HepG2 (cell line): ENCODE measurements around the gene ANAPC2. TPM values are rescaled to one million over a fixed set of nuclear protein-coding genes. Genes with fewer than 3 reads are reported as not detected.

ENCODE experiments used
- GATA4 ChIP-seq: sonication (generic); IDR thresholded peaks from 2 replicates; pipeline ENCODE4 v1.6.1; 2016; ENCODE audit warnings: antibody characterized with exemption, low read depth, borderline replicate concordance
- KLF13 ChIP-seq: sonication (generic); formaldehyde crosslinking; IDR thresholded peaks from 2 replicates; pipeline ENCODE4 v1.4.0; 2020; ENCODE audit warnings: mild to moderate bottlenecking, missing genetic modification reagents
- KLF6 ChIP-seq: IDR thresholded peaks from 2 replicates; pipeline ENCODE4 v1.8.0; 2016; ENCODE audit warnings: missing biosample characterization, missing genetic modification reagents
- MEIS2 ChIP-seq: sonication (generic); formaldehyde crosslinking; IDR thresholded peaks from 2 replicates; pipeline ENCODE4 v1.9.0; 2021; ENCODE audit warnings: mild to moderate bottlenecking, missing genetic modification reagents
- RCOR2 ChIP-seq: IDR thresholded peaks from 2 replicates; pipeline ENCODE4 v1.6.1; 2016; ENCODE audit warnings: missing biosample characterization, missing genetic modification reagents
- RFXAP ChIP-seq: sonication (generic); formaldehyde crosslinking; IDR thresholded peaks from 2 replicates; pipeline ENCODE4 v1.4.0; 2020; ENCODE audit warnings: missing genetic modification reagents, borderline replicate concordance
- RNF2 ChIP-seq: fragments of 450-650 bp; conservative IDR thresholded peaks from 2 replicates; pipeline ENCODE4 v1.6.1; 2016; ENCODE audit warnings: low read depth
- ZC3H13 ChIP-seq: sonication (generic); formaldehyde crosslinking; IDR thresholded peaks from 2 replicates; pipeline ENCODE4 v1.8.1; 2023; ENCODE audit warnings: mild to moderate bottlenecking, missing genetic modification reagents, moderate library complexity
- ZC3H4 ChIP-seq: sonication (generic); formaldehyde crosslinking; IDR thresholded peaks from 2 replicates; pipeline ENCODE4 v1.4.0; 2020; ENCODE audit warnings: missing genetic modification reagents, borderline replicate concordance
- ZNF282 ChIP-seq: fragments of 450-650 bp; IDR thresholded peaks from 2 replicates; pipeline ENCODE4 v1.6.1; 2018; ENCODE audit not compliant: partially characterized antibody
- ZNF446 ChIP-seq: sonication (generic); formaldehyde crosslinking; IDR thresholded peaks from 2 replicates; pipeline ENCODE4 v1.5.0; 2020; ENCODE audit warnings: mild to moderate bottlenecking, missing genetic modification reagents
- ZNF766 ChIP-seq: sonication (generic); formaldehyde crosslinking; IDR thresholded peaks from 2 replicates; pipeline ENCODE4 v1.5.0; 2020; ENCODE audit warnings: missing genetic modification reagents, borderline replicate concordance
- ZSCAN9 ChIP-seq: IDR thresholded peaks from 2 replicates; pipeline ENCODE4 v1.6.1; 2016; ENCODE audit warnings: borderline replicate concordance
- polyA plus RNA-seq, 8 experiments: library from polyadenylated mRNA; depleted of rRNA in 3 of 8; stranded (reverse) in 7 of 8; unstranded in 1 of 8; fragments of >200 nt; fragmentation: Illumina TruSeq in 4 of 8; extraction: Trizol in 4 of 8; gene quantifications; 2 replicates each; pipeline versions ENCODE4 v1.2.1 to v1.2.3, GENCODE V29; 2011 to 2016; ENCODE audit warnings: low read depth in 4 of 8, missing spikeins in 1 of 8, mixed read lengths in 1 of 8; ENCODE audit not compliant: insufficient read depth in 1 of 8
- total RNA-seq, 5 experiments: library from RNA; depleted of rRNA; stranded (reverse); fragments of >200 nt; fragmentation: Illumina TruSeq; extraction: Trizol; gene quantifications; 2 replicates each; pipeline ENCODE4 v1.2.3, GENCODE V29; 2016; ENCODE audit warnings: low read depth in 1 of 5
- TF ChIP-seq, protein P1 (sequence below): sonication (generic); formaldehyde crosslinking; IDR thresholded peaks from 2 replicates; pipeline ENCODE4 v1.5.1; 2020; ENCODE audit warnings: missing genetic modification reagents, mild to moderate bottlenecking, borderline replicate concordance
- TF ChIP-seq, protein P2 (sequence below): sonication (generic); formaldehyde crosslinking; IDR thresholded peaks from 2 replicates; pipeline ENCODE4 v1.4.0; 2020; ENCODE audit warnings: missing genetic modification reagents, borderline replicate concordance
- TF ChIP-seq, protein P3 (sequence below): sonication (generic); formaldehyde crosslinking; IDR thresholded peaks from 2 replicates; pipeline ENCODE4 v1.4.0; 2020; ENCODE audit warnings: mild to moderate bottlenecking, low read depth, missing genetic modification reagents
- TF ChIP-seq, protein P4 (sequence below): sonication (generic); formaldehyde crosslinking; IDR thresholded peaks from 2 replicates; pipeline ENCODE4 v1.5.0; 2020; ENCODE audit warnings: mild to moderate bottlenecking, missing genetic modification reagents, borderline replicate concordance
- TF ChIP-seq, protein P5 (sequence below): conservative IDR thresholded peaks from 2 replicates; pipeline ENCODE4 v1.6.1; 2018; ENCODE audit warnings: missing genetic modification reagents

ANAPC2 gene
- total and polyA plus RNA-seq, 2 of the 13 experiments (the other 11 are each of a cell fraction or from before 2014, with no cell fraction given), result 12.3 to 15.4 TPM

DNA sequence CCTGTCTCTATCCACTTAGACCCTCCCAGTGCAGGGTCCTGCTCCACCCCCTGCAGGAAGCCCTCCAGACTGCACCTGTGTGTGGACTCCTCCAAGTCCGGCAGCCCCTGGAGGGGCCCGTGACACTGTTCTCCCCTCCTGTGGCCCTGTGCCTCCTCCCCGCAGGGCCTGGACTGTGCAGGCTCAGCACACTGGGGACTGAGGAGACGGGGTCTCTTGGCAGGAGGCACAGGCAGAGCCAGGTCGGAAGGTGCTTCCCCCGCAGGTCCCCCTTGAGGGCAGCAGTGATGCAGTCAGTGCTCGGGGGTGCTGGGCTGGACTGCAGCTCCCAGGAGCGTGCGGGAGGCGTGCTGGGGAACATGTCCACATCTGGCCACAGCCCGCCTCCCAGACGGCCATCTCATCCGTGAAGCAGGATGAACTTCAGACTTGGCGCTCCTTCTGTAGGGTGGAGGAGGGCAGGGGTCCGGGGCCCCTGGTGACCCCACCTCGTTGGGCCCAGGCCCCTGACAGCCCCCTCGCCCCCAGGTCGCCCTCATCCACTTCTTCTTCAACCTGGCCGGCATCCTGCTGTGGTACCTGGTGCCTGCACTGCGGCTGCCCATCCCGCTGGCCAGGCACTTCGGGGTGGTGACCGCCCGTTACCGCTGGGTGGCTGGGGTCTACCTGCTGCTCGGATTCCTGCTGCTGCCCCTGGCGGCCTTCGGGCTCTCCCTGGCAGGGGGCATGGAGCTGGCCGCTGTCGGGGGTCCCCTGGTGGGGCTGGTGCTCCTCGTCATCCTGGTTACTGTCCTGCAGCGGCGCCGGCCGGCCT is 47.3 kb upstream of the ANAPC2 start (continued):
- TF ChIP-seq, protein P1, sequence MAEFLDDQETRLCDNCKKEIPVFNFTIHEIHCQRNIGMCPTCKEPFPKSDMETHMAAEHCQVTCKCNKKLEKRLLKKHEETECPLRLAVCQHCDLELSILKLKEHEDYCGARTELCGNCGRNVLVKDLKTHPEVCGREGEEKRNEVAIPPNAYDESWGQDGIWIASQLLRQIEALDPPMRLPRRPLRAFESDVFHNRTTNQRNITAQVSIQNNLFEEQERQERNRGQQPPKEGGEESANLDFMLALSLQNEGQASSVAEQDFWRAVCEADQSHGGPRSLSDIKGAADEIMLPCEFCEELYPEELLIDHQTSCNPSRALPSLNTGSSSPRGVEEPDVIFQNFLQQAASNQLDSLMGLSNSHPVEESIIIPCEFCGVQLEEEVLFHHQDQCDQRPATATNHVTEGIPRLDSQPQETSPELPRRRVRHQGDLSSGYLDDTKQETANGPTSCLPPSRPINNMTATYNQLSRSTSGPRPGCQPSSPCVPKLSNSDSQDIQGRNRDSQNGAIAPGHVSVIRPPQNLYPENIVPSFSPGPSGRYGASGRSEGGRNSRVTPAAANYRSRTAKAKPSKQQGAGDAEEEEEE (CRISPR knock-in tag), result no peak
- TF ChIP-seq KLF6 (CRISPR knock-in tag) (0 out of 2 replicates have a peak, but pooled peaks have one; percentile 2), MEIS2 (CRISPR knock-in tag) (no peak), ZC3H4 (CRISPR knock-in tag) (no peak), RCOR2 (no peak), KLF13 (CRISPR knock-in tag) (no peak), RNF2 (no peak), ZSCAN9 (CRISPR knock-in tag) (no peak), GATA4 (no peak), ZNF282 (no peak), RFXAP (CRISPR knock-in tag) (no peak), ZNF446 (CRISPR knock-in tag) (no peak; the same call in 1 of the 2 replicates), ZC3H13 (CRISPR knock-in tag) (0 out of 2 replicates have a peak, but pooled peaks have one; percentile 27), ZNF766 (CRISPR knock-in tag) (no peak)
- TF ChIP-seq, protein P2, sequence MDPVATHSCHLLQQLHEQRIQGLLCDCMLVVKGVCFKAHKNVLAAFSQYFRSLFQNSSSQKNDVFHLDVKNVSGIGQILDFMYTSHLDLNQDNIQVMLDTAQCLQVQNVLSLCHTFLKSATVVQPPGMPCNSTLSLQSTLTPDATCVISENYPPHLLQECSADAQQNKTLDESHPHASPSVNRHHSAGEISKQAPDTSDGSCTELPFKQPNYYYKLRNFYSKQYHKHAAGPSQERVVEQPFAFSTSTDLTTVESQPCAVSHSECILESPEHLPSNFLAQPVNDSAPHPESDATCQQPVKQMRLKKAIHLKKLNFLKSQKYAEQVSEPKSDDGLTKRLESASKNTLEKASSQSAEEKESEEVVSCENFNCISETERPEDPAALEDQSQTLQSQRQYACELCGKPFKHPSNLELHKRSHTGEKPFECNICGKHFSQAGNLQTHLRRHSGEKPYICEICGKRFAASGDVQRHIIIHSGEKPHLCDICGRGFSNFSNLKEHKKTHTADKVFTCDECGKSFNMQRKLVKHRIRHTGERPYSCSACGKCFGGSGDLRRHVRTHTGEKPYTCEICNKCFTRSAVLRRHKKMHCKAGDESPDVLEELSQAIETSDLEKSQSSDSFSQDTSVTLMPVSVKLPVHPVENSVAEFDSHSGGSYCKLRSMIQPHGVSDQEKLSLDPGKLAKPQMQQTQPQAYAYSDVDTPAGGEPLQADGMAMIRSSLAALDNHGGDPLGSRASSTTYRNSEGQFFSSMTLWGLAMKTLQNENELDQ, result no peak
- TF ChIP-seq, protein P3, sequence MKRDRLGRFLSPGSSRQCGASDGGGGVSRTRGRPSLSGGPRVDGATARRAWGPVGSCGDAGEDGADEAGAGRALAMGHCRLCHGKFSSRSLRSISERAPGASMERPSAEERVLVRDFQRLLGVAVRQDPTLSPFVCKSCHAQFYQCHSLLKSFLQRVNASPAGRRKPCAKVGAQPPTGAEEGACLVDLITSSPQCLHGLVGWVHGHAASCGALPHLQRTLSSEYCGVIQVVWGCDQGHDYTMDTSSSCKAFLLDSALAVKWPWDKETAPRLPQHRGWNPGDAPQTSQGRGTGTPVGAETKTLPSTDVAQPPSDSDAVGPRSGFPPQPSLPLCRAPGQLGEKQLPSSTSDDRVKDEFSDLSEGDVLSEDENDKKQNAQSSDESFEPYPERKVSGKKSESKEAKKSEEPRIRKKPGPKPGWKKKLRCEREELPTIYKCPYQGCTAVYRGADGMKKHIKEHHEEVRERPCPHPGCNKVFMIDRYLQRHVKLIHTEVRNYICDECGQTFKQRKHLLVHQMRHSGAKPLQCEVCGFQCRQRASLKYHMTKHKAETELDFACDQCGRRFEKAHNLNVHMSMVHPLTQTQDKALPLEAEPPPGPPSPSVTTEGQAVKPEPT, result no peak
- TF ChIP-seq, protein P4, sequence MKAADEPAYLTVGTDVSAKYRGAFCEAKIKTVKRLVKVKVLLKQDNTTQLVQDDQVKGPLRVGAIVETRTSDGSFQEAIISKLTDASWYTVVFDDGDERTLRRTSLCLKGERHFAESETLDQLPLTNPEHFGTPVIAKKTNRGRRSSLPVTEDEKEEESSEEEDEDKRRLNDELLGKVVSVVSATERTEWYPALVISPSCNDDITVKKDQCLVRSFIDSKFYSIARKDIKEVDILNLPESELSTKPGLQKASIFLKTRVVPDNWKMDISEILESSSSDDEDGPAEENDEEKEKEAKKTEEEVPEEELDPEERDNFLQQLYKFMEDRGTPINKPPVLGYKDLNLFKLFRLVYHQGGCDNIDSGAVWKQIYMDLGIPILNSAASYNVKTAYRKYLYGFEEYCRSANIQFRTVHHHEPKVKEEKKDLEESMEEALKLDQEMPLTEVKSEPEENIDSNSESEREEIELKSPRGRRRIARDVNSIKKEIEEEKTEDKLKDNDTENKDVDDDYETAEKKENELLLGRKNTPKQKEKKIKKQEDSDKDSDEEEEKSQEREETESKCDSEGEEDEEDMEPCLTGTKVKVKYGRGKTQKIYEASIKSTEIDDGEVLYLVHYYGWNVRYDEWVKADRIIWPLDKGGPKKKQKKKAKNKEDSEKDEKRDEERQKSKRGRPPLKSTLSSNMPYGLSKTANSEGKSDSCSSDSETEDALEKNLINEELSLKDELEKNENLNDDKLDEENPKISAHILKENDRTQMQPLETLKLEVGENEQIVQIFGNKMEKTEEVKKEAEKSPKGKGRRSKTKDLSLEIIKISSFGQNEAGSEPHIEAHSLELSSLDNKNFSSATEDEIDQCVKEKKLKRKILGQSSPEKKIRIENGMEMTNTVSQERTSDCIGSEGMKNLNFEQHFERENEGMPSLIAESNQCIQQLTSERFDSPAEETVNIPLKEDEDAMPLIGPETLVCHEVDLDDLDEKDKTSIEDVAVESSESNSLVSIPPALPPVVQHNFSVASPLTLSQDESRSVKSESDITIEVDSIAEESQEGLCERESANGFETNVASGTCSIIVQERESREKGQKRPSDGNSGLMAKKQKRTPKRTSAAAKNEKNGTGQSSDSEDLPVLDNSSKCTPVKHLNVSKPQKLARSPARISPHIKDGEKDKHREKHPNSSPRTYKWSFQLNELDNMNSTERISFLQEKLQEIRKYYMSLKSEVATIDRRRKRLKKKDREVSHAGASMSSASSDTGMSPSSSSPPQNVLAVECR (CRISPR knock-in tag), result no peak
- TF ChIP-seq, protein P5, sequence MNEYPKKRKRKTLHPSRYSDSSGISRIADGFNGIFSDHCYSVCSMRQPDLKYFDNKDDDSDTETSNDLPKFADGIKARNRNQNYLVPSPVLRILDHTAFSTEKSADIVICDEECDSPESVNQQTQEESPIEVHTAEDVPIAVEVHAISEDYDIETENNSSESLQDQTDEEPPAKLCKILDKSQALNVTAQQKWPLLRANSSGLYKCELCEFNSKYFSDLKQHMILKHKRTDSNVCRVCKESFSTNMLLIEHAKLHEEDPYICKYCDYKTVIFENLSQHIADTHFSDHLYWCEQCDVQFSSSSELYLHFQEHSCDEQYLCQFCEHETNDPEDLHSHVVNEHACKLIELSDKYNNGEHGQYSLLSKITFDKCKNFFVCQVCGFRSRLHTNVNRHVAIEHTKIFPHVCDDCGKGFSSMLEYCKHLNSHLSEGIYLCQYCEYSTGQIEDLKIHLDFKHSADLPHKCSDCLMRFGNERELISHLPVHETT, result no peak
